ENCODE measurements around the gene LRRC74A.
"Not testable (repeated sequence)": the region's sequence is repeated elsewhere in the genome, so short reads cannot be mapped to it uniquely, and the experiment has no call there.

Gene LRRC74A

DNA sequence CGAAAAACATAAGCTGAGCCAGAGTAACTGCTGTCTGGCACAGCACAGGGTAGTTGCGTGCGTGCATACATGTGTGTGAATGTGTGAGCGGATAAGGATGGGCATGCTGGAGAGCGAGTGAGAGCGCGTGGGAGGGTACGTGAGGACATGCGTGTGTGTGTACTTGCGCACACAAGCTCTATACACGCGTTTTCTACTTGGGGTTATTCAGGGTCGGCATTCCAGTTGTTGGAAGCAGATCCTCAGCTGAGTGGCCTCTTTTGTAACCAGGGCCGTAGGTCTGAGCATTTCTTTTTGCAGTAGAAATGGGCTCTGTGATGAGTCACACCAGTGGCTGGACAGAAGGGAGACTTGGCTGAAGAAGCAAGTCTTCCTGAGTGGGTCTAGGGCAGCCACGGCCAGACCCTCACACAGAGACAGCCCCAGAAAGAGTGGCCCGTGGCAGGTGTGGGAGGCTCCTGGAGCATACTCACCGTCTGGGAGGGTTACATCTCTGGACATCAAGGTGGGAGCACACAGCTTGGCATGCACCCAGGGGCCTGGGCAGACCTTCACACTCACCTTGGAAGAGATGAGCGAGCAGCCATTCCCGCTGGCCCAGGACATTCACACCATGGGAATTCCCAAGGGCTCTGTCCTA is 78.0 kb downstream of the LRRC74A start:
- no peak for DNase-seq (ENCODE audit: low spot score)
- TF ChIP-seq, protein P1, sequence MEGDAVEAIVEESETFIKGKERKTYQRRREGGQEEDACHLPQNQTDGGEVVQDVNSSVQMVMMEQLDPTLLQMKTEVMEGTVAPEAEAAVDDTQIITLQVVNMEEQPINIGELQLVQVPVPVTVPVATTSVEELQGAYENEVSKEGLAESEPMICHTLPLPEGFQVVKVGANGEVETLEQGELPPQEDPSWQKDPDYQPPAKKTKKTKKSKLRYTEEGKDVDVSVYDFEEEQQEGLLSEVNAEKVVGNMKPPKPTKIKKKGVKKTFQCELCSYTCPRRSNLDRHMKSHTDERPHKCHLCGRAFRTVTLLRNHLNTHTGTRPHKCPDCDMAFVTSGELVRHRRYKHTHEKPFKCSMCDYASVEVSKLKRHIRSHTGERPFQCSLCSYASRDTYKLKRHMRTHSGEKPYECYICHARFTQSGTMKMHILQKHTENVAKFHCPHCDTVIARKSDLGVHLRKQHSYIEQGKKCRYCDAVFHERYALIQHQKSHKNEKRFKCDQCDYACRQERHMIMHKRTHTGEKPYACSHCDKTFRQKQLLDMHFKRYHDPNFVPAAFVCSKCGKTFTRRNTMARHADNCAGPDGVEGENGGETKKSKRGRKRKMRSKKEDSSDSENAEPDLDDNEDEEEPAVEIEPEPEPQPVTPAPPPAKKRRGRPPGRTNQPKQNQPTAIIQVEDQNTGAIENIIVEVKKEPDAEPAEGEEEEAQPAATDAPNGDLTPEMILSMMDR (IDR thresholded peaks at IDR 0.05; ENCODE audit: extremely low read depth, missing control alignments), result no peak

DNA sequence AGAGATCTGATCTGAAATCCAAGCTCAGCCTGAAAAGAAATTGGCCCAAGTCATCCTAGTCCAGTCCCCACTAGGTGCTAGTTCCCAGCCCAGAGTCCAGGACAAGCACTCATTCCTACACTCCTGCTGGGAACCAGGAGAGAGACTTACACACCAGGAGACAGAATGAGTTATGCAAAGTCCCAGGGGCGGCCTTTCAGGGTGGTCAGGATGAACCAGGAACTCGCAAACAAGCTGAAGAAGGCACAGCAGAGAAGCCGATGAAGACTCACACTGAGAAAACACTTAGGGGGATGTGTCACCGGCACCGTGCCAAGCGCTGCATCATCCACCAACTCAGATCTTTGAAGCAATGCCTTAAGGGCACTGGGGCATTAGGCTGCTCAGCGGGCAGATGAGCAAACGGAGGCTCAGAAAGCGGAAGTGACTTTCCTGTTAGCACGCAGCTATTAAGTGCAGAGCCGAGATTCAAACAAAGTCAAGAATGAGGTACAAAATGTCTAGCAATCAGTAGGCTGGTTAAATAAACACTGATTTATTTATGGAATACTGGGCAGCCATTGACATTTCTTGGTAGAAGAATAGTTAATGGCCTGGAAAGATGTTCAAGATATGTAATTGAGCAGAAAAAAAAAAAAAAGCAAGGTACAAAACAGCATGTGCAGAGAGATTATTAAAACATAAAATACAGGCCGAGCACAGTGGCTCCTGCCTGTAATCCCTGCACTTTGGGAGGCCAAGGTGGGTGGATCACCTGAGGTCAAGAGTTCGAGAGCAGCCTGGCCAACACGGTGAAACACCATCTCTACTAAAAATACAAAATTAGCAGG is 78.7 kb downstream of the LRRC74A start:
- TF ChIP-seq, protein P1 (IDR thresholded peaks at IDR 0.05; ENCODE audit: extremely low read depth, missing control alignments), result no peak
- DNase-seq (ENCODE audit: low spot score), result peak; percentile 76

DNA sequence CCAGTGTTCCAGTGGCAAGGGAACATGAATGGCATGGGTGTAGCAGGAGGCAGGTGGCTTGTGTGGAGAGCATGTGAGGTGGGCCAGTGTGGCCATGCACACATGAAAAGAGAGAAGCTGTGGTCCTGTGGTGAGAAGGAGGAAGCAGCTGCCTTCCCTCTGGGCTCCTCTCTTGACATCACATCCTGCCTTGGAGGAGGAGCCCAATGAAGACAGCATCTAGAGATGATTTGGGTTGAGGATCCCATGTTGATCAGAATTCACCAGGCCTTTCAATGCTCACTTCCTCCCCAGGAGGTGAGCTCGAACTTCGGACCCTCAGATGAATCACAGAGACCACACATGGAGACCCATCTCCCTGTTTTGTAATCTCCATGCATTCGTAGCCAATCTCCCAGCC is 82.6 kb downstream of the LRRC74A start:
- TF ChIP-seq, protein P1 (IDR thresholded peaks at IDR 0.05; ENCODE audit: extremely low read depth, missing control alignments), result no peak
- DNase-seq (ENCODE audit: low spot score), result peak; percentile 61

DNA sequence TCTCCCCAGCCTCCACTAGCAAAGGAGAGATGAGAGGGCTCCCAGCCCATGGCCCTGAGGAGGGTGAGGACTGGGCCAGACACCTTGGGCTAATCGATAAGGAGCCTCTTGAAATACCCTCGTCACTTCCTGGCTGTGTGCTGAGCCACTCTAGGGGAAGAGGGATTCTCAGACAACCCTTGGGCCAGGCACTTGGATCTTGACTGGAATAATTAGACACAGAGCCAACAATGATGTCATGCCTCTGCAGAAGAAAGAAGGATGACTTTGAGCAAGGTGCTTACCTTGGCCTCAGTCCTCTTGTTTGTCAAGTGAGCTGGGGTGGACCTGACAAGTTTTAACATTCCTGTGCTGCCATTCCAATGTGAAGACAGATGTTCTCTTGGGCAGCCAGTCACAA is 83.1 kb downstream of the LRRC74A start:
- TF ChIP-seq, protein P1 (IDR thresholded peaks at IDR 0.05; ENCODE audit: extremely low read depth, missing control alignments), result no peak
- DNase-seq (ENCODE audit: low spot score), result no peak

DNA sequence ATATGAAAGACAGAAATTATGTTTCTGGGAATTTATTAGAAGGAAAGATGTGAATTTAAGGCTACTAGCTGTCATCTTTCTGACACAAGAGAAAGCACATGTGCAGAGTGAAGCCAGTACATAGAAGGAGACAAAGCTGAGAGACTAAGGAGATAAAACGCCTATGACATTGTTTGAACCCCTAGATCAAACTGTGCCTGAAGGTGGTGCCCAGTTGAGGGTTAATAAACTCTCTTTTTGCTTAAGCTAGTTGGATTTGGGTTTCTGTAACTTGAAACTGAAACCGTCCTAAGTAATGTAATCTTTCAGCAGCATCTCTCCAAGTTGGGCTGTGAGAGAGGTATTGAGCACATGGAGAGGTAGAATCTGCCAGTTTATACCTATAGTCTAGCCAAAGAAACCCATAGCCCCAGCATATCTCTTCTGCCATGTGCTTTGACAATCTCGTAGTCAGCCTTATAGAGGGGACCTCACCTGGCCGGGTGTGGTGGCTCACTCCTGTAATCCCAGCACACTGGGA is 84.2 kb downstream of the LRRC74A start:
- DNase-seq (ENCODE audit: low spot score), result no peak
- TF ChIP-seq, protein P1 (IDR thresholded peaks at IDR 0.05; ENCODE audit: extremely low read depth, missing control alignments), result no peak

DNA sequence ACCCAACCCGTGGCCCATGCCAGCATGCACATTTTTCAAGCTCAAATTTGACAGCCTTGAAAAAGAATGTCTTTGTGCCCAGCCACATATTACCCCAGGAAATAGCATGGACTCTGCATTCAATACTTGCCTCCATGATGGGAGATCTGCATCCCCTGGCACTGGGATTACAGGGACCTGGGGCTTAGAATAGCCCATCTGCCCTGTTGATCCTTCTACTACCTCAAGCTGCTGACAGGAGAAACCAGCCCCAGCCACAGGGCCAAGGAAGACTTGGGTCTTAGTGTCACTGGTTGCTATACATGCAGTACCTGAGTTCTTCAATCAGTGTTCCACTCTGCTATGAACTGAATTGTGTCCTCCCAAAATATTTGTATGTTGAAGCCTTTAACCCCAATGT is 85.3 kb downstream of the LRRC74A start:
- TF ChIP-seq, protein P1 (IDR thresholded peaks at IDR 0.05; ENCODE audit: extremely low read depth, missing control alignments), result no peak
- no peak for DNase-seq (ENCODE audit: low spot score)

DNA sequence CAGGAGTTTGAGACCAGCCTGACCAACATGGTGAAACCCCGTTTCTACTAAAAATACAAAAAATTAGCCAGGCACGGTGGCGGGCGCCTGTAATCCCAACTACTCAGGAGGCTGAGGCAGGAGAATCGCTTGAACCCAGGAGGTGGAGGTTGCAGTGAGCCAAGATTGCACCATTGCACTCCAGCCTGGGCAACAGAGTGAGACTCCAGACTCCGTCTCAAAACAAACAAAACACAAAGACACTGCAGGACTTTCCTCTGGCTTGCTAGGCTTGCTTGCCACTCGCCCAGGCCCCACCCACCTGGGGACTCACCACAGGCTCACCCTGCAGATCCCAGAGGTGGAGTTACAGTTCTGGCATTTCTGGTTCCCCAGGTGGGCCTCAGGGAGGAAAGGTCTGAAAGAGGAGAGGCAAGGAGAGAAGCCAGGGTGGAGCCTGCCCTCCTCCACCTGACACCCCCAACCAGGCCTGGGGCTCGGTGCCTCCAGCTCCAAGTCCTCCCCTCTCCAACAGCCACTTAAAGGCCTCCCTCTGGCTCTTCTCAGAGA is 88.4 kb downstream of the LRRC74A start:
- not testable (repeated sequence) for DNase-seq (ENCODE audit: low spot score)
